H1 (cell line): ENCODE data around the gene DNAJC17. TPM values are rescaled to one million over a fixed set of nuclear protein-coding genes. Genes with fewer than 3 reads are reported as not detected.

ENCODE experiments used
- CTCF ChIA-PET: fragments of 300-600 bp; sonication (Branson Sonifier 250); formaldehyde crosslinking; loops from one replicate; lab custom pipeline; 2021; ENCODE audit not compliant: partially characterized antibody; lab: Charles Lee
- POLR2A ChIA-PET: fragments of 300-600 bp; sonication (Branson Sonifier 250); formaldehyde crosslinking; loops from one replicate; lab custom pipeline; 2021; ENCODE audit warnings: inconsistent platforms; ENCODE audit not compliant: partially characterized antibody; lab: Charles Lee
- DNase-seq, 2 experiments: peaks; one replicate each; pipeline versions ENCODE4 v3.0.0 to v3.0.0-alpha.2; 2010 to 2022; ENCODE audit warnings: low spot score in 2 of 2, low read depth in 1 of 2, mixed read lengths in 1 of 2
- FAIRE-seq: peaks from 2 replicates; lab custom pipeline; 2011; peaks lifted over from hg19 to GRCh38; lab: Jason Lieb, UNC
- H2AFZ ChIP-seq: 2 replicates; pipeline ENCODE4 v1.8.1; 2012; ENCODE audit warnings: low read length, inconsistent platforms
- H2AK5ac ChIP-seq: 2 replicates; pipeline ENCODE4 v1.6.1; 2013; ENCODE audit warnings: low read depth, low read length
- H2BK120ac ChIP-seq: replicated peaks from 2 replicates; pipeline ENCODE3; 2013; ENCODE audit warnings: low read depth, low read length, inconsistent platforms
- H2BK12ac ChIP-seq: 2 replicates; pipeline ENCODE4 v1.6.1; 2013; ENCODE audit warnings: low read depth, low read length
- H2BK15ac ChIP-seq: 2 replicates; pipeline ENCODE4 v1.6.1; 2013; ENCODE audit warnings: low read length
- H2BK20ac ChIP-seq: 2 replicates; pipeline ENCODE4 v1.6.1; 2013; ENCODE audit warnings: low read length
- H2BK5ac ChIP-seq: 2 replicates; pipeline ENCODE4 v1.6.1; 2013; ENCODE audit warnings: low read depth, low read length
- H3K14ac ChIP-seq: 2 replicates; pipeline ENCODE4 v1.6.1; 2013; ENCODE audit warnings: inconsistent platforms; ENCODE audit not compliant: insufficient read length
- H3K18ac ChIP-seq: 2 replicates; pipeline ENCODE4 v1.6.1; 2013; ENCODE audit warnings: low read length; ENCODE audit errors: extremely low read depth
- H3K23ac ChIP-seq: 2 replicates; pipeline ENCODE4 v1.6.1; 2013; ENCODE audit warnings: inconsistent platforms; ENCODE audit not compliant: insufficient read length
- H3K23me2 ChIP-seq: 2 replicates; pipeline ENCODE4 v1.6.1; 2013; ENCODE audit warnings: low read depth, low read length
- H3K27ac ChIP-seq: 2 replicates; pipeline ENCODE4 v1.6.1; 2011; ENCODE audit warnings: low read depth, low read length, inconsistent platforms
- H3K27me3 ChIP-seq, 4 experiments: replicated peaks in 1 of 4; 1 replicate in 1 of 4; 2 replicates in 3 of 4; pipeline versions ENCODE4 v1.6.1 to v1.8.1; 2011 to 2013; ENCODE audit warnings: low read length in 3 of 4, mild to moderate bottlenecking in 3 of 4, inconsistent platforms in 2 of 4, mixed read lengths in 2 of 4, moderate library complexity in 1 of 4; ENCODE audit not compliant: control insufficient read depth in 3 of 4, insufficient read depth in 3 of 4; ENCODE audit errors: extremely low read depth in 1 of 4
- H3K36me3 ChIP-seq, 4 experiments: 2 replicates each; pipeline versions ENCODE4 v1.6.1 to v1.8.1; 2011 to 2013; ENCODE audit warnings: mild to moderate bottlenecking in 4 of 4, low read length in 3 of 4, moderate library complexity in 2 of 4, control low read depth in 1 of 4, inconsistent platforms in 1 of 4; ENCODE audit not compliant: insufficient read depth in 4 of 4, control insufficient read depth in 2 of 4
- H3K4ac ChIP-seq: replicated peaks from 2 replicates; pipeline ENCODE3; 2013; ENCODE audit warnings: low read length, low read depth, mixed read lengths, inconsistent platforms; ENCODE audit not compliant: insufficient read length
- H3K4me1 ChIP-seq, 4 experiments: replicated peaks in 1 of 4; 1 replicate in 1 of 4; 2 replicates in 3 of 4; pipeline versions ENCODE4 v1.6.1 to v1.8.1; 2011 to 2013; ENCODE audit warnings: low read length in 3 of 4, inconsistent platforms in 2 of 4, mixed read lengths in 1 of 4; ENCODE audit not compliant: insufficient read depth in 4 of 4, control insufficient read depth in 3 of 4
- H3K4me2 ChIP-seq, 2 experiments: 2 replicates each; pipeline versions ENCODE4 v1.6.1 to v1.8.1; 2011 to 2013; ENCODE audit warnings: low read depth in 2 of 2, low read length in 2 of 2, control low read depth in 1 of 2, inconsistent platforms in 1 of 2, mild to moderate bottlenecking in 1 of 2; ENCODE audit not compliant: insufficient read depth in 1 of 2
- H3K4me3 ChIP-seq, 4 experiments: fragments of 200-600, 300-600 bp in 1 of 4; sonication (generic), shearing (Covaris generic), sonication (Bioruptor Twin) in 1 of 4; 2 replicates each; pipeline versions ENCODE4 v1.5.1 to v1.8.1; 2011 to 2016; ENCODE audit warnings: low read length in 4 of 4, low read depth in 3 of 4, control low read depth in 2 of 4, inconsistent platforms in 2 of 4, mild to moderate bottlenecking in 2 of 4, mixed read lengths in 1 of 4, moderate library complexity in 1 of 4; ENCODE audit not compliant: insufficient read depth in 2 of 4; ENCODE audit errors: extremely low read depth in 1 of 4
- H3K56ac ChIP-seq: replicated peaks from 2 replicates; pipeline ENCODE3; 2013; ENCODE audit warnings: low read depth, mild to moderate bottlenecking, mixed read lengths, low read length, inconsistent platforms; ENCODE audit not compliant: insufficient read length
- H3K79me1 ChIP-seq: 2 replicates; pipeline ENCODE4 v1.6.1; 2013; ENCODE audit warnings: low read depth, low read length, control low read depth
- H3K79me2 ChIP-seq, 2 experiments: 2 replicates each; pipeline versions ENCODE4 v1.6.1 to v1.8.1; 2012 to 2013; ENCODE audit warnings: low read length in 2 of 2, mild to moderate bottlenecking in 2 of 2, inconsistent platforms in 1 of 2; ENCODE audit not compliant: insufficient read depth in 2 of 2, control insufficient read depth in 1 of 2
- H3K9ac ChIP-seq, 4 experiments: replicated peaks in 1 of 4; 1 replicate in 1 of 4; 2 replicates in 3 of 4; pipeline versions ENCODE4 v1.6.1 to v1.8.1; 2011 to 2013; ENCODE audit warnings: low read depth in 3 of 4, low read length in 3 of 4, control low read depth in 2 of 4, mild to moderate bottlenecking in 2 of 4, moderate library complexity in 2 of 4, inconsistent platforms in 1 of 4; ENCODE audit errors: extremely low read depth in 1 of 4
- H3K9me3 ChIP-seq, 2 experiments: 2 replicates each; pipeline versions ENCODE4 v1.6.1 to v1.8.1; 2012 to 2013; ENCODE audit warnings: mild to moderate bottlenecking in 2 of 2, moderate library complexity in 2 of 2, control low read depth in 1 of 2, inconsistent platforms in 1 of 2, low read depth in 1 of 2, low read length in 1 of 2, mixed read lengths in 1 of 2; ENCODE audit not compliant: insufficient read depth in 2 of 2
- H4K20me1 ChIP-seq, 2 experiments: replicated peaks in 1 of 2; 2 replicates each; pipeline versions ENCODE3 to v1.8.1; 2011 to 2013; ENCODE audit warnings: inconsistent platforms in 2 of 2, low read length in 2 of 2, mild to moderate bottlenecking in 1 of 2; ENCODE audit not compliant: insufficient read depth in 2 of 2, control insufficient read depth in 1 of 2
- H4K5ac ChIP-seq: 2 replicates; pipeline ENCODE4 v1.6.1; 2013; ENCODE audit warnings: low read length, low read depth, mixed read lengths, inconsistent platforms; ENCODE audit not compliant: insufficient read length
- H4K8ac ChIP-seq: 2 replicates; pipeline ENCODE4 v1.8.0; 2013; ENCODE audit warnings: mild to moderate bottlenecking, moderate library complexity, low read length, inconsistent platforms; ENCODE audit not compliant: insufficient read depth; ENCODE audit errors: extremely low read depth
- H4K91ac ChIP-seq: replicated peaks from 2 replicates; pipeline ENCODE3; 2013; ENCODE audit warnings: low read length, mixed read lengths, inconsistent platforms; ENCODE audit not compliant: insufficient read length
- CEBPB ChIP-seq: IDR thresholded peaks from 2 replicates; pipeline ENCODE4 v1.6.1; 2012; ENCODE audit warnings: low read depth, low read length
- CREB1 ChIP-seq: IDR thresholded peaks from 2 replicates; pipeline ENCODE4 v1.6.1; 2012; ENCODE audit warnings: inconsistent platforms
- EGR1 ChIP-seq: IDR thresholded peaks from 2 replicates; pipeline ENCODE4 v1.6.1; 2011; ENCODE audit warnings: low read depth, low read length, borderline replicate concordance
- EP300 ChIP-seq, 2 experiments: IDR thresholded peaks; 1 replicate in 1 of 2; 2 replicates in 1 of 2; pipeline ENCODE4 v1.6.1; 2011 to 2012; ENCODE audit warnings: low read depth in 2 of 2, low read length in 2 of 2, mild to moderate bottlenecking in 2 of 2, borderline replicate concordance in 1 of 2, inconsistent platforms in 1 of 2, moderate library complexity in 1 of 2
- JUN ChIP-seq: IDR thresholded peaks from 2 replicates; pipeline ENCODE4 v1.6.1; 2011; ENCODE audit warnings: low read depth, mild to moderate bottlenecking, improper control_type of control experiment, low read length
- JUND ChIP-seq: IDR thresholded peaks from 2 replicates; pipeline ENCODE4 v1.6.1; 2011; ENCODE audit warnings: mild to moderate bottlenecking, improper control_type of control experiment, low read length
- POLR2AphosphoS5 ChIP-seq: IDR thresholded peaks from 2 replicates; pipeline ENCODE4 v1.6.1; 2011; ENCODE audit warnings: low read depth, low read length
- RAD21 ChIP-seq, 2 experiments: IDR thresholded peaks in 1 of 2; conservative IDR thresholded peaks in 1 of 2; 2 replicates each; pipeline ENCODE4 v1.6.1; 2011; ENCODE audit warnings: low read depth in 2 of 2, low read length in 2 of 2, improper control_type of control experiment in 1 of 2, inconsistent platforms in 1 of 2, mild to moderate bottlenecking in 1 of 2, moderate library complexity in 1 of 2
- RNF2 ChIP-seq: fragments of 200-900, 300-1000 bp; sonication (generic); IDR thresholded peaks from 2 replicates; pipeline ENCODE4 v1.7.1; 2016; ENCODE audit warnings: borderline replicate concordance, low read depth, mild to moderate bottlenecking, antibody characterized with exemption, low read length; ENCODE audit not compliant: poor library complexity, severe bottlenecking; ENCODE audit errors: missing control alignments
- RXRA ChIP-seq: IDR thresholded peaks from 2 replicates; pipeline ENCODE4 v1.6.1; 2011; ENCODE audit warnings: low read depth, mild to moderate bottlenecking, low read length, moderate library complexity; ENCODE audit not compliant: insufficient read depth
- SP1 ChIP-seq: IDR thresholded peaks from 2 replicates; pipeline ENCODE4 v1.6.1; 2011; ENCODE audit warnings: low read depth, low read length
- TAF1 ChIP-seq: IDR thresholded peaks from 2 replicates; pipeline ENCODE4 v1.6.1; 2011; ENCODE audit warnings: mild to moderate bottlenecking, low read depth, low read length
- WGBS, 2 experiments: shearing (Covaris generic) in 1 of 2; methylation state at CpG; one replicate each; pipeline versions ENCODE4 v1.1.6 to v1.1.7; 2013 to 2015; ENCODE audit warnings: low lambda C conversion rate in 2 of 2, mixed read lengths in 2 of 2, inconsistent platforms in 1 of 2, low coverage in 1 of 2, missing lambda C conversion rate in 1 of 2; ENCODE audit not compliant: insufficient replicate concordance in 2 of 2, insufficient coverage in 1 of 2, insufficient read length in 1 of 2; ENCODE audit errors: extremely low coverage in 1 of 2, missing lambda C conversion rate in 1 of 2; 5-methylcytosine and 5-hydroxymethylcytosine counted together
- polyA plus RNA-seq, 7 experiments: library from polyadenylated mRNA; depleted of rRNA in 3 of 7; stranded (reverse) in 5 of 7; unstranded in 2 of 7; fragments of >200 nt in 5 of 7; fragments of 200-250 nt in 2 of 7; gene quantifications; 1 replicate in 5 of 7; 2 replicates in 1 of 7; 4 replicates in 1 of 7; pipeline versions ENCODE4 v1.2.1 to v1.2.3, GENCODE V29; 2011 to 2013; ENCODE audit warnings: missing spikeins in 2 of 7, mixed read lengths in 2 of 7
- total RNA-seq: library from RNA; stranded (reverse); fragmentation: NEBNext Ultra II Directional; extraction: Animal tissue kit (Norgen Biotek cat#: 25700); gene quantifications from 2 replicates; pipeline ENCODE4 v1.2.1, GENCODE V29; 2021
- TF ChIP-seq, protein P1 (sequence below): IDR thresholded peaks from 2 replicates; pipeline ENCODE4 v1.6.1; 2012; ENCODE audit warnings: inconsistent platforms

Gene DNAJC17
- total and polyA plus RNA-seq, 2 of the 8 experiments (the other 6 are each of a cell fraction or from before 2014, with no cell fraction given): 39.5 to 45.4 TPM

DNA sequence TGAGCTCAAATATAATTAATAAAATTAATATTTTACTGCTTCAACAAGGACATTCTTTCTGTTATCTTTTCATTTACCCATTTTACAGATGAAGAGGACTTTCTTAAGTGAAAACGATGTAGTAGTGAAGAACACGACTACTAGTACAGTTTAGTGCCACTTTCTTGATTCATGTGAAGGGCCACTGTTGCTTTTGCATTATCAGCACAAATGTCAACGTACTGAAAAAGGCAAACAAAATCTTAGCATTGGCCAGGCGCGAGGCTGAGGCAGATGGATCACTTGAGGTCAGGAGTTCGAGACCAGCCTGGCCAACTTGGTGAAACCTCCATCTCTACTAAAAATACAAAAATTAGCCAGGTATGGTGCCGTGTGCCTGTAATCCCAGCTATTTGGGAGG lies 11.8 kb upstream of the DNAJC17 start:
- Histone ChIP-seq H3K27me3 (no peaks in the 10 kb centered on the region), H3K79me1 (no peaks in the 10 kb centered on the region), H3K18ac (no peak overlapping the region), H3K23me2 (no peaks in the 10 kb centered on the region), H3K4ac (no peak overlapping the region), H4K20me1 (no peaks in the 10 kb centered on the region), H3K14ac (no peak overlapping the region), H3K4me3 (no peak overlapping the region), H2AFZ (no peak overlapping the region), H2BK120ac (no peak overlapping the region), H3K36me3 (no peaks in the 10 kb centered on the region), H4K5ac (no peak overlapping the region), H2BK5ac (no peak overlapping the region), H3K9me3 (no peaks in the 10 kb centered on the region), H2BK20ac (no peak overlapping the region), H2BK12ac (no peak overlapping the region), H3K4me1 (no peaks in the 10 kb centered on the region), H3K79me2 (no peaks in the 10 kb centered on the region), H4K8ac (no peak overlapping the region), H3K56ac (no peak overlapping the region), H3K9ac (no peak overlapping the region), H2AK5ac (no peak overlapping the region)
- 87% methylated on average over 7 of the region's 7 CpGs; no CpG with 5 or more reads in 1 of the 2 experiments for WGBS, 2 experiments
- CTCF ChIA-PET: interaction anchor here (1.2 to 1.6 kb wide), 5 partner anchors 11 to 73 kb away, joined by 3 to 8 read pairs (median 4); no protein-coding TSS in a partner anchor
- no peak for FAIRE-seq
- POLR2A ChIA-PET: interaction anchor here (0.7 to 1.6 kb wide), 3 partner anchors 11 to 25 kb away, joined by 3 to 5 read pairs (median 4); partner anchors contain the start of gene SPINT1
- DNase-seq: no peak
- no peak for TF ChIP-seq JUND
- no peak for TF ChIP-seq RXRA
- TF ChIP-seq EGR1: no peak
- TF ChIP-seq, protein P1, sequence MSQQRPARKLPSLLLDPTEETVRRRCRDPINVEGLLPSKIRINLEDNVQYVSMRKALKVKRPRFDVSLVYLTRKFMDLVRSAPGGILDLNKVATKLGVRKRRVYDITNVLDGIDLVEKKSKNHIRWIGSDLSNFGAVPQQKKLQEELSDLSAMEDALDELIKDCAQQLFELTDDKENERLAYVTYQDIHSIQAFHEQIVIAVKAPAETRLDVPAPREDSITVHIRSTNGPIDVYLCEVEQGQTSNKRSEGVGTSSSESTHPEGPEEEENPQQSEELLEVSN: no peak
- no peak for TF ChIP-seq JUN
- no peak for TF ChIP-seq CEBPB
- no peak for TF ChIP-seq RNF2
- TF ChIP-seq CREB1: no peak
- no peak for TF ChIP-seq EP300 (IDR thresholded peaks at IDR 0.05; ENCODE audit: borderline replicate concordance in 1 of 2, low read depth in 2 of 2, low read length in 2 of 2)
- no peak for TF ChIP-seq SP1
- no peak for TF ChIP-seq POLR2AphosphoS5
- no peak for TF ChIP-seq TAF1
- TF ChIP-seq RAD21 (IDR thresholded peaks at IDR 0.05 in 1 of 2, conservative IDR thresholded peaks at IDR 0.05 in 1 of 2; ENCODE audit: low read depth in 2 of 2, low read length in 2 of 2): no peak
- TF ChIP-seq, all 59 proteins: peak for 0
- H4K91ac ChIP-seq: no peak overlapping the region
- no peak overlapping the region for H3K4me2 ChIP-seq
- no peak overlapping the region for H2BK15ac ChIP-seq
- no peak overlapping the region for H3K23ac ChIP-seq
- no peak overlapping the region for H3K27ac ChIP-seq
